HEK293T (cell line): ENCODE data around the gene PFDN4.

Source experiments
- ARNT ChIP-seq: fragments of 450-650 bp; IDR thresholded peaks from 2 replicates; pipeline ENCODE4 v1.6.1; 2017; ENCODE audit warnings: mild to moderate bottlenecking
- BHLHE40 ChIP-seq: fragments of 450-650 bp; IDR thresholded peaks from 2 replicates; pipeline ENCODE4 v1.6.1; 2016; ENCODE audit warnings: mild to moderate bottlenecking, moderate library complexity, borderline replicate concordance
- CTBP1 ChIP-seq: fragments of 450-650 bp; IDR thresholded peaks from 2 replicates; pipeline ENCODE4 v1.6.1; 2016; ENCODE audit warnings: borderline replicate concordance
- ELF4 ChIP-seq: fragments of 450-650 bp; IDR thresholded peaks from 2 replicates; pipeline ENCODE4 v1.6.1; 2017; ENCODE audit warnings: antibody characterized with exemption
- FOXM1 ChIP-seq: fragments of 450-650 bp; IDR thresholded peaks from 2 replicates; pipeline ENCODE4 v1.6.1; 2017; ENCODE audit warnings: mild to moderate bottlenecking, borderline replicate concordance
- HDGF ChIP-seq: fragments of 450-650 bp; IDR thresholded peaks from 2 replicates; pipeline ENCODE4 v1.6.1; 2017; ENCODE audit warnings: antibody characterized with exemption, borderline replicate concordance
- L3MBTL2 ChIP-seq: fragments of 450-650 bp; conservative IDR thresholded peaks from 2 replicates; pipeline ENCODE4 v1.6.1; 2016; ENCODE audit warnings: mild to moderate bottlenecking
- LEF1 ChIP-seq: fragments of 450-650 bp; IDR thresholded peaks from 2 replicates; pipeline ENCODE4 v1.6.1; 2017; ENCODE audit warnings: mild to moderate bottlenecking, borderline replicate concordance
- SUZ12 ChIP-seq: fragments of 450-650 bp; IDR thresholded peaks from 2 replicates; pipeline ENCODE4 v1.6.1; 2016; ENCODE audit warnings: mild to moderate bottlenecking
- TARDBP ChIP-seq: fragments of 450-650 bp; IDR thresholded peaks from 2 replicates; pipeline ENCODE4 v1.6.1; 2016
- TF ChIP-seq, protein P1 (sequence below): fragments of 450-650 bp; IDR thresholded peaks from 2 replicates; pipeline ENCODE4 v1.6.1; 2016

DNA sequence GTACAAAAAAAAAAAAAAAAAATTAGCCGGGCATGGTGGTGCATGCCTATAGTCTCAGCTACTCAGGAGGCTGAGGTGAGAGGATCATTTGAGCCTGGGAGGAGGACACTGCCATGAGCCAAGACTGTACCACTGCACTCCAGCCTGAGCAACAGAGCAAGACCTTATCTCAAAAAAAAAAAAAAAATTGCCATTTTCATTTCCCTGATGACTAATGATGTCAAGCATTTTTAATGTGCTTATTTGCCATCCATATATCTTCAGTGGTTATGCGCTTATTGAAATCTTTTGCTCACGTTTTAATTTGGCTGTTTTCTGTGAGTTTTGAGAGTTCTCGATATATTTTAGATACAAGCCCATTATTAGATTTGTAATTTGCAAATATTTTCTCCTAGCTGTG, 46.7 kb downstream of the PFDN4 start:
- TF ChIP-seq ARNT, result no peak
- TF ChIP-seq ELF4, result no peak
- TF ChIP-seq SUZ12, result no peak
- no peak for TF ChIP-seq LEF1
- TF ChIP-seq BHLHE40, result no peak
- no peak for TF ChIP-seq TARDBP
- TF ChIP-seq CTBP1, result no peak
- TF ChIP-seq FOXM1, result no peak
- TF ChIP-seq, protein P1, sequence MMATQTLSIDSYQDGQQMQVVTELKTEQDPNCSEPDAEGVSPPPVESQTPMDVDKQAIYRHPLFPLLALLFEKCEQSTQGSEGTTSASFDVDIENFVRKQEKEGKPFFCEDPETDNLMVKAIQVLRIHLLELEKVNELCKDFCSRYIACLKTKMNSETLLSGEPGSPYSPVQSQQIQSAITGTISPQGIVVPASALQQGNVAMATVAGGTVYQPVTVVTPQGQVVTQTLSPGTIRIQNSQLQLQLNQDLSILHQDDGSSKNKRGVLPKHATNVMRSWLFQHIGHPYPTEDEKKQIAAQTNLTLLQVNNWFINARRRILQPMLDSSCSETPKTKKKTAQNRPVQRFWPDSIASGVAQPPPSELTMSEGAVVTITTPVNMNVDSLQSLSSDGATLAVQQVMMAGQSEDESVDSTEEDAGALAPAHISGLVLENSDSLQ, result no peak
- no peak for TF ChIP-seq HDGF
- no peak for TF ChIP-seq L3MBTL2
